DOHH2 (cell line): ENCODE data around the gene CAPZA1.

ENCODE experiments used
- CTCF ChIP-seq: fragments of 200-600 bp; sonication (generic); IDR thresholded peaks from one replicate; pipeline ENCODE4 v1.5.1; 2014; ENCODE audit warnings: antibody characterized with exemption, mild to moderate bottlenecking, low read depth, low read length; ENCODE audit not compliant: poor library complexity, severe bottlenecking
- EZH2phosphoT487 ChIP-seq: fragments of 200-600 bp; sonication (generic); IDR thresholded peaks from 2 replicates; pipeline ENCODE4 v1.6.1; 2017; ENCODE audit warnings: borderline replicate concordance, mild to moderate bottlenecking, antibody characterized with exemption, low read length, moderate library complexity, mixed read lengths

GRCh38 chr1:112716133-112716720 is 96.6 kb downstream of the CAPZA1 start:
- TF ChIP-seq CTCF (peak; percentile 98), EZH2phosphoT487 (no peak)
